HT-29 (cell line): Measurements from ENCODE around the gene SMC3. TPM values are rescaled to one million over a fixed set of nuclear protein-coding genes. Genes with fewer than 3 reads are reported as not detected.

Source experiments
- DNase-seq: peaks from one replicate; pipeline ENCODE4 v3.0.0-alpha.2; 2015; ENCODE audit warnings: low spot score
- total RNA-seq: library from RNA; depleted of rRNA; stranded (reverse); fragments of >200 nt; shearing (Covaris generic); gene quantifications from 2 replicates; pipeline ENCODE4 v1.2.3, GENCODE V29; 2014

Gene SMC3
- total RNA-seq, 1 experiment from 2014 or later = 13.8 TPM

GRCh38 chr10:110544958-110545537 is 22.4 kb upstream of the SMC3 start:
- DNase-seq = no peak

- no peak for DNase-seq
Observed at GRCh38 chr10:110546077-110546476, 21.4 kb upstream of the SMC3 start.

GRCh38 chr10:110546499-110547110 is 20.9 kb upstream of the SMC3 start:
- no peak for DNase-seq

GRCh38 chr10:110547139-110547761 is 20.2 kb upstream of the SMC3 start:
- peak; percentile 50 for DNase-seq

- no peak for DNase-seq
Observed at GRCh38 chr10:110548002-110548401, 19.5 kb upstream of the SMC3 start.

- DNase-seq = no peak
Observed at GRCh38 chr10:110549211-110549610, 18.3 kb upstream of the SMC3 start.

GRCh38 chr10:110553905-110554304 is 13.6 kb upstream of the SMC3 start:
- no peak for DNase-seq

- no peak for DNase-seq
Observed at GRCh38 chr10:110556296-110556695, 11.2 kb upstream of the SMC3 start.

- peak; percentile 39 for DNase-seq
Observed at GRCh38 chr10:110556969-110557601, 10.4 kb upstream of the SMC3 start.

GRCh38 chr10:110558041-110558440 is 9.5 kb upstream of the SMC3 start:
- DNase-seq = no peak

GRCh38 chr10:110560012-110560411 is 7.5 kb upstream of the SMC3 start:
- DNase-seq = no peak

- no peak for DNase-seq
Observed at GRCh38 chr10:110561292-110561691, 6.2 kb upstream of the SMC3 start.

- DNase-seq = no peak
Observed at GRCh38 chr10:110562348-110562747, 5.1 kb upstream of the SMC3 start.

GRCh38 chr10:110563132-110563531 is 4.4 kb upstream of the SMC3 start:
- DNase-seq = no peak

- DNase-seq = no peak
Observed at GRCh38 chr10:110566472-110567200, 859 bp upstream of the SMC3 start.

GRCh38 chr10:110568055-110568735 is 700 bp downstream of the SMC3 start:
- DNase-seq = peak; percentile 37

- DNase-seq = no peak
Observed at GRCh38 chr10:110569122-110569521, 1.6 kb downstream of the SMC3 start.

- DNase-seq = no peak
Observed at GRCh38 chr10:110569736-110570135, 2.2 kb downstream of the SMC3 start.

GRCh38 chr10:110571093-110571743 is 3.7 kb downstream of the SMC3 start:
- no peak for DNase-seq

GRCh38 chr10:110572862-110573261 is 5.4 kb downstream of the SMC3 start:
- DNase-seq = no peak

GRCh38 chr10:110574420-110574819 is 6.9 kb downstream of the SMC3 start:
- no peak for DNase-seq
